Uterus (tissue), 4 donors: ENCODE measurements around the gene H6PD. TPM values are rescaled to one million over a fixed set of nuclear protein-coding genes. Genes with fewer than 3 reads are reported as not detected.

Experiments
- DNase-seq, 2 donors: peaks; one replicate each; pipeline ENCODE4 v3.0.0-alpha.2; 2019 to 2020
- H3K27ac ChIP-seq, 2 donors: fragments of 200-600 bp; sonication (generic); 1 replicate in 1 of 2; 2 replicates in 1 of 2; pipeline ENCODE4 v1.5.1; 2016 to 2018
- H3K27me3 ChIP-seq, 2 donors: fragments of 200-600 bp; sonication (generic); one replicate each; pipeline ENCODE4 v1.5.1; 2018 to 2019; ENCODE audit warnings: control low read depth in 1 of 2
- H3K36me3 ChIP-seq, 2 donors: fragments of 200-600 bp; sonication (generic); one replicate each; pipeline ENCODE4 v1.5.1; 2019; ENCODE audit warnings: control low read depth in 1 of 2
- H3K4me1 ChIP-seq, 2 donors: fragments of 200-600 bp; sonication (generic); one replicate each; pipeline ENCODE4 v1.5.1; 2018 to 2019; ENCODE audit warnings: control low read depth in 1 of 2
- H3K4me3 ChIP-seq, 2 donors: fragments of 200-600 bp; sonication (generic); 1 replicate in 1 of 2; 2 replicates in 1 of 2; pipeline ENCODE4 v1.5.1; 2018 to 2019; ENCODE audit warnings: mild to moderate bottlenecking in 1 of 2
- H3K9me3 ChIP-seq, 2 donors: fragments of 200-600 bp; sonication (generic); one replicate each; pipeline ENCODE4 v1.5.1; 2019; ENCODE audit warnings: control low read depth in 1 of 2
- POLR2A ChIP-seq, 2 donors: fragments of 450-650 bp; IDR thresholded peaks; one replicate each; pipeline ENCODE4 v1.6.1; 2016; ENCODE audit warnings: antibody characterized with exemption in 2 of 2, mild to moderate bottlenecking in 1 of 2, moderate library complexity in 1 of 2
- intact Hi-C: fragments of 100-400 bp; cut with DNase I; formaldehyde crosslinking; loops from one replicate; pipeline ENCODE4 v1.15.1; 2023; ENCODE audit warnings: low total_unique reads
- total RNA-seq, 4 donors: library from RNA; depleted of rRNA in 3 of 4; stranded (reverse); fragments of >200 nt in 3 of 4; gene quantifications; one replicate each; pipeline versions ENCODE4 v1.1.0 to v1.2.4, GENCODE V29; 2014 to 2023
- TF ChIP-seq, protein P1 (sequence below), 4 experiments: fragments of 200-600 bp in 2 of 4; fragments of 450-650 bp in 2 of 4; sonication (generic) in 2 of 4; IDR thresholded peaks; one replicate each; pipeline ENCODE4 v1.5.1; 2016 to 2019; ENCODE audit warnings: antibody characterized with exemption in 4 of 4, mild to moderate bottlenecking in 2 of 4, moderate library complexity in 1 of 4
- donor health status: DM: yes; HTN: yes; CAD: no.

H6PD gene
- total RNA-seq, 4 donors from 2014 or later = 28.4 to 107 (median 49.7) TPM

DNA sequence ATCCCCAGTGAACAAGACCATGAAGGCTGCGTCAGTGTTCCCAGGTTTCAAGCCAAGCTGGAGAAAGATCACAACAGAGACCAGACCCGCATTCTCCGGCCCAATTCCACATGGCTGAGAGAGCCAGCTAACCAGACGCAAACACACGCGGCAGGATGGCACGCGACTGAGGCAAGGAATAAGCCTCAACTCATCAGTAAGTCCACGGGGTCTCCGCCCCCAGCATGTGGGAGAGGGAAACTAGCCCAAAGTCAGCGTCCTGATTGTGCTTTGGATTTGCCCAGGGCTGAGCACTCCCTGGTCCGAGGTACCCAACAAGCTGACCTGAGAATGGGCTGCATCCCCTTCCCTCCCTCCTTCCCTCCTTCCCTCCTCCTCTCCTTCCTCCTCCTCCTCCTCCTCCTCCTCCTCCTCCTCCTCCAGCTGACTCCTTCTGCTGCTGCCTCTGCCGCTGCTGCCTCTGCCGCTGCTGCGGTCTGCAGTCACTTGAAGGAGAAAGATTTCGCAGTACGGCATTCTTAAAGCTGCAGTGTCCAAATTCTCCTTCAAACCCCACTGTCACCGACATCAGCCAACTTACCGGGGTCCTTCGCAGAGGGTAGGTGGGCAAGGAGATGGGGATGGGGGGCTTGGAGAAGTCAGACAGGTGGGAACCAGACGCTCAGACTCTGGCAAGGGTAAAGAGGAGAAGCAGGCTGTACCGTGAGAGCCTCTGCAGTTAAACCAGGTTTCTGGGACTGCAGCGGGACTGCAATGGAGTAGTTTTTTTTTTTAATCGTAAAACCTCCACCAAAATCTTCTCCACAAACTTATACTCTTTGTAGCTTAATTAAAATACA lies 33.0 kb upstream of the H6PD start:
- peak overlapping the region; percentile 21 to 38 for H3K4me3 ChIP-seq
- no peaks in the 10 kb centered on the region for H3K36me3 ChIP-seq
- no peaks in the 10 kb centered on the region for H3K9me3 ChIP-seq
- H3K27me3 ChIP-seq = no peaks in the 10 kb centered on the region
- peak overlapping the region; percentile 7 to 50 for H3K27ac ChIP-seq
- peak in 1 of 2 donors; percentile 57 for DNase-seq
- no peak for TF ChIP-seq POLR2A (IDR thresholded peaks at IDR 0.05)
- TF ChIP-seq, protein P1, sequence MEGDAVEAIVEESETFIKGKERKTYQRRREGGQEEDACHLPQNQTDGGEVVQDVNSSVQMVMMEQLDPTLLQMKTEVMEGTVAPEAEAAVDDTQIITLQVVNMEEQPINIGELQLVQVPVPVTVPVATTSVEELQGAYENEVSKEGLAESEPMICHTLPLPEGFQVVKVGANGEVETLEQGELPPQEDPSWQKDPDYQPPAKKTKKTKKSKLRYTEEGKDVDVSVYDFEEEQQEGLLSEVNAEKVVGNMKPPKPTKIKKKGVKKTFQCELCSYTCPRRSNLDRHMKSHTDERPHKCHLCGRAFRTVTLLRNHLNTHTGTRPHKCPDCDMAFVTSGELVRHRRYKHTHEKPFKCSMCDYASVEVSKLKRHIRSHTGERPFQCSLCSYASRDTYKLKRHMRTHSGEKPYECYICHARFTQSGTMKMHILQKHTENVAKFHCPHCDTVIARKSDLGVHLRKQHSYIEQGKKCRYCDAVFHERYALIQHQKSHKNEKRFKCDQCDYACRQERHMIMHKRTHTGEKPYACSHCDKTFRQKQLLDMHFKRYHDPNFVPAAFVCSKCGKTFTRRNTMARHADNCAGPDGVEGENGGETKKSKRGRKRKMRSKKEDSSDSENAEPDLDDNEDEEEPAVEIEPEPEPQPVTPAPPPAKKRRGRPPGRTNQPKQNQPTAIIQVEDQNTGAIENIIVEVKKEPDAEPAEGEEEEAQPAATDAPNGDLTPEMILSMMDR (IDR thresholded peaks at IDR 0.05) = no peak
- intact Hi-C loops = no loop called here
- H3K4me1 ChIP-seq = no peaks in the 10 kb centered on the region

DNA sequence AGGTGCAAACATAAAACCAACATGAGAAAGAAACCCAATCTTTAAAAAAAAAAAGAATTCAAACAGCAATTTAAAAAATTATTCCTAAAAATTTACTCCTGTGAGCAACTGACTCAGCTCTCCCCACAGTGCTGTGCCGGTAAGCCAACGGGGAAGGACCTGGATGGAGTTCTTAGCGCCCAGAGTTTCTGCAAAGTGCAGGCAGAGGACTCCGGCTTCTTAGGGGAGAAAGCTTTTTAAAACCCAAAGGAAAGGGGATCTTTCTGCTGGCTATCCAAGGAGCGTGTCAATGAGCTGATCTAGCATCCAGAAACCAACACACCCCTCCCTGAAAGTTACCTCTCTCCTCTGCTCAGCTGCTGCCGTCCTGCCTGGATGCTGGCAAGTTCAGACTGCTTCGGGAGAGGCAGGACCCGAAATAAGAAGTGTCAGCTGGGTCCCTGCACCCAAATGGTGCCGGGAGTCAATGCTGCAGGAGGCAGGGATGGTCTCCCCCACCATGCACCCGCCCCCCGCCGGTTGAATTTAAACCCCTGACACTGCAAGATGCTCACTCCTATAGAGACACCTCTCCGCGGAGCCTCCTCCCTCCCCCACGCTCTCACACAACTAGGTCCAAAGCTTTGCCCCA lies 32.2 kb upstream of the H6PD start:
- TF ChIP-seq, protein P1 (IDR thresholded peaks at IDR 0.05) = no peak
- no peak for TF ChIP-seq POLR2A (IDR thresholded peaks at IDR 0.05)
- intact Hi-C loops = no loop called here
- Histone ChIP-seq H3K27me3 (no peaks in the 10 kb centered on the region), H3K27ac (no peak overlapping the region), H3K9me3 (no peaks in the 10 kb centered on the region), H3K4me3 (peak overlapping the region in 1 of 2 donors; percentile 38), H3K4me1 (no peaks in the 10 kb centered on the region), H3K36me3 (no peaks in the 10 kb centered on the region)
- no peak for DNase-seq

DNA sequence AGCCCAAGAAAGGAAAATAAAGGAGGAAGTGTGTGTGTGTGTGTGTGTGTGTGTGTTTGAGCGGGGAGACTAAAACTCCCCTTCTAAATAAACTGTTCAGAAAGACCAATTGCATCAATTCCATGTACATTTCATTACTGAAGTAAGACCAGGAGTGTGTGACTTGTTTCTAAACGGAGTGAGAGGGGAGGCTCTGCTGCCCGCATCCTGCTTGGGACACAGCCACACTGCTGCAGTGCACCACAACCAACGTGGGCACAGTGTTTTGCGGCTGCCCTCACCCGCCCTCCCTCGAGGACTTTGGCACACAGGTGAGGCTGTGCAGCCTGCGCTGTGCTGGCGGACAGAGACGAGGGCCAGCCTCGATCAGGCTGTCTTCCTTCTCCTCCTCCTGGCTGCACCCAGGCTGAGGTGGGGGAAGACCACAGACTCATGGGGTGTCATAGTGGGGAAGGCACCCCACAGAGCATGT lies 31.0 kb upstream of the H6PD start:
- H3K27me3 ChIP-seq = no peaks in the 10 kb centered on the region
- no peaks in the 10 kb centered on the region for H3K4me1 ChIP-seq
- no peaks in the 10 kb centered on the region for H3K36me3 ChIP-seq
- no peak overlapping the region for H3K4me3 ChIP-seq
- intact Hi-C loops = no loop called here
- no peak for DNase-seq
- no peak for TF ChIP-seq POLR2A (IDR thresholded peaks at IDR 0.05)
- TF ChIP-seq, protein P1 (IDR thresholded peaks at IDR 0.05) = no peak
- no peaks in the 10 kb centered on the region for H3K9me3 ChIP-seq
- H3K27ac ChIP-seq = no peak overlapping the region

DNA sequence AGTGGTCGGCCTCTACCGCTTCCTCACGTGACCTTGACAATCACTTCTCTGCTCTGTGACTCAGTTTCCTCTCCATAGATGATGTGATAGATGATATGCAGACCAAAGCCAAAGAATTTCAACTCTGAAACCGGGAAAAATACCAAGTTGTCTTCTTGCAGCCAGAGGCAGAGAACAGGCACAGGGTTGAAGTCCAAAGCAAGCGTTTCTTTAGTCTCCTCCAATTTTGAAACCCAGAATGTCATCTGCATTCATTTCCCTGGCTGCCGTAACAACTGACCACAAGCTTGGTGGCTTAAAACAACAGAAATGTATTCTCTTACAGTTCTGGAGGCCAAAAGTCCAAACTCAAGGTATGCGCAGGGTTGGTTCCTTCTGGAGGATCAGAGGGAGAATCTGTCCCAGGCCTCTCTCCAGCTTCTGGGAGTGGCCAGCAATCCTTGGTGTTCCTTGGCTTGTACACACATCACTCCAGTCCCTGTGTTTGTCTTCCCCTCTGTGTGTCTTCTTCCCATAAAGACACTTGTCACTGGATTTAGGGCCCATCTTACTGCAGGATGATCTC lies 30.3 kb upstream of the H6PD start:
- Histone ChIP-seq H3K4me1 (no peaks in the 10 kb centered on the region), H3K9me3 (no peaks in the 10 kb centered on the region), H3K4me3 (no peak overlapping the region), H3K36me3 (no peaks in the 10 kb centered on the region), H3K27ac (no peak overlapping the region), H3K27me3 (no peaks in the 10 kb centered on the region)
- intact Hi-C loops = no loop called here
- DNase-seq = no peak
- no peak for TF ChIP-seq POLR2A (IDR thresholded peaks at IDR 0.05)
- TF ChIP-seq, protein P1 (IDR thresholded peaks at IDR 0.05) = no peak

DNA sequence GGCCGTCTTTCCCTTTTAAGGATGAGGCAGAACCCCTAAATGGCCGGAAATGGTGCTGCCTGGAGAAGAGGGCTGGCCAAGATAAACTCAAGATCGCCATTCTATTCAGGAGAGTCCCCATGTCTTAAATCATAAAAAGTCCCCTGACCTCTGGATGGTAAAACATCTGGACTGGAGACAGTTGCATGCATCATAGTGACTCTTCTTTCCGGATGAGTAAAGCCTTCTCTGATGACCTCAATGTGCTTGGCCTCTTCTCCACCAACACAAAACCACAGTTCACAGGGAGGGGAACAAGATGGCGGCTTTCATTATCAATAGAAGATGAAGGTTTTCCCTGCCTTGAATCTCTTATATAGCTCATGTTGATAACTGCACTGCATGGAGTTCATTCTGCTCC lies 27.5 kb upstream of the H6PD start:
- Histone ChIP-seq H3K36me3 (no peaks in the 10 kb centered on the region), H3K9me3 (no peaks in the 10 kb centered on the region), H3K4me1 (no peaks in the 10 kb centered on the region), H3K27me3 (no peaks in the 10 kb centered on the region), H3K4me3 (no peak overlapping the region), H3K27ac (no peak overlapping the region)
- intact Hi-C loops = no loop called here
- DNase-seq = no peak
- TF ChIP-seq, protein P1 (IDR thresholded peaks at IDR 0.05) = no peak
- no peak for TF ChIP-seq POLR2A (IDR thresholded peaks at IDR 0.05)
